ENCODE results near the gene SYNJ2. TPM values are rescaled to one million over a fixed set of nuclear protein-coding genes. Genes with fewer than 3 reads are reported as not detected.

SYNJ2 gene
- total and polyA plus RNA-seq, 9 donors: 3.6 to 18.7 (median 9.8) TPM

DNA sequence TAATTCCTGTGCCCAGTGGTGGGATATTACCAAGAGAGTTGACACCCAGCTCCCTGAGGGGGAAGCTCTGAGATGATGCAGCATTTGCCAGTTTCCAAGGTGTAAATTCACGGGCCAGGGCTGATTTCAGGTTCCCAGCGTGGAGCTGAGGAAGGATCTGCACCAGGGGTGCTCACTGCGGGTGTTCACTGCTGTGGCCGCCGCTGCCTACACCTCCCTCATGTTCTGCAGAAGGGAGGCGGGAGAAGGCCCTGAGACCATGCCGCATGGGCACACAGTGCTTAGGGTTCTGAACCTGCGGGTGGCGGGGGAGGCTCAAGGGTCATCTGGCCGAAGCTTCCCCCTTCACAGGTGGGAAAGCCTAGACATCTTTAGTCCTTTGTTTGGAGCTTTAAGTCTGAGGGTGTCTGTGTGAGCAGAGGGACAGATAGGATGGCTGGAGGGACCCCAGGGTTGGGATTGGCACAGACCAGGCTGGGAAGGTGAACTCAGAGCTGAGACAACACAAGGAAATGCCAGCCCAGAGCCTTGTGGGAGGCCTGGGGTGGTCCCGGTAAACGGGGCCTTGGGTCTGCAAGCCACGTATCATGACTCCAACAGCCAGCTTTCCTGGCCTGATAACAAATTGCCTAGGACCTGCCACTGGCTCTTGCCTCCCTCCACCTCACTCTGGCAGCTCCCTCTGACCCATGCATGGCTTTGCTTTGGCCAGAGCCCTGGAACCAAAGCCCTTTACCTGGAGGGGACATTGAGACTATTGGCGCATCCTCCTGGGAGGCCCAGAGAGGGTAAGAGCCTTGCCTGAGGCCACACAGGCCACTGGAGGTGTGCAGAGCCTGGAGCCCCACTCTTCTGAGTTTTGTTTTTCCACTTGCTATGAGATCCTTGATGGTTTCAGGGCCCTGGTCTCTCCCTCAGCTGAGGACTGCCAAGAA, 40.4 kb downstream of the SYNJ2 start:
- Histone ChIP-seq H3K27me3 (no peaks in the 10 kb centered on the region), H3K9me3 (no peaks in the 10 kb centered on the region), H3K36me3 (no peaks in the 10 kb centered on the region), H3K4me1 (ENCODE audit: insufficient read depth) (peaks cover 11% of the 10 kb centered on the region), H3K27ac (no peak overlapping the region), H3K4me3 (no peak overlapping the region)
- intact Hi-C loops (cut with DNase I): loop anchor here in 1 of 4 donors (1.0 kb wide), 1 partner anchor 59 kb away; no protein-coding TSS in a partner anchor
- TF ChIP-seq, protein P1, sequence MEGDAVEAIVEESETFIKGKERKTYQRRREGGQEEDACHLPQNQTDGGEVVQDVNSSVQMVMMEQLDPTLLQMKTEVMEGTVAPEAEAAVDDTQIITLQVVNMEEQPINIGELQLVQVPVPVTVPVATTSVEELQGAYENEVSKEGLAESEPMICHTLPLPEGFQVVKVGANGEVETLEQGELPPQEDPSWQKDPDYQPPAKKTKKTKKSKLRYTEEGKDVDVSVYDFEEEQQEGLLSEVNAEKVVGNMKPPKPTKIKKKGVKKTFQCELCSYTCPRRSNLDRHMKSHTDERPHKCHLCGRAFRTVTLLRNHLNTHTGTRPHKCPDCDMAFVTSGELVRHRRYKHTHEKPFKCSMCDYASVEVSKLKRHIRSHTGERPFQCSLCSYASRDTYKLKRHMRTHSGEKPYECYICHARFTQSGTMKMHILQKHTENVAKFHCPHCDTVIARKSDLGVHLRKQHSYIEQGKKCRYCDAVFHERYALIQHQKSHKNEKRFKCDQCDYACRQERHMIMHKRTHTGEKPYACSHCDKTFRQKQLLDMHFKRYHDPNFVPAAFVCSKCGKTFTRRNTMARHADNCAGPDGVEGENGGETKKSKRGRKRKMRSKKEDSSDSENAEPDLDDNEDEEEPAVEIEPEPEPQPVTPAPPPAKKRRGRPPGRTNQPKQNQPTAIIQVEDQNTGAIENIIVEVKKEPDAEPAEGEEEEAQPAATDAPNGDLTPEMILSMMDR (IDR thresholded peaks at IDR 0.05): no peak
- TF ChIP-seq EP300 (IDR thresholded peaks at IDR 0.05) (no peak), POLR2A (IDR thresholded peaks at IDR 0.05) (no peak)
- peak in 1 of 5 donors; percentile 19 for DNase-seq
- 91 to 93% (median 92%) methylated on average over 14 of the region's 14 CpGs for WGBS, 3 donors

DNA sequence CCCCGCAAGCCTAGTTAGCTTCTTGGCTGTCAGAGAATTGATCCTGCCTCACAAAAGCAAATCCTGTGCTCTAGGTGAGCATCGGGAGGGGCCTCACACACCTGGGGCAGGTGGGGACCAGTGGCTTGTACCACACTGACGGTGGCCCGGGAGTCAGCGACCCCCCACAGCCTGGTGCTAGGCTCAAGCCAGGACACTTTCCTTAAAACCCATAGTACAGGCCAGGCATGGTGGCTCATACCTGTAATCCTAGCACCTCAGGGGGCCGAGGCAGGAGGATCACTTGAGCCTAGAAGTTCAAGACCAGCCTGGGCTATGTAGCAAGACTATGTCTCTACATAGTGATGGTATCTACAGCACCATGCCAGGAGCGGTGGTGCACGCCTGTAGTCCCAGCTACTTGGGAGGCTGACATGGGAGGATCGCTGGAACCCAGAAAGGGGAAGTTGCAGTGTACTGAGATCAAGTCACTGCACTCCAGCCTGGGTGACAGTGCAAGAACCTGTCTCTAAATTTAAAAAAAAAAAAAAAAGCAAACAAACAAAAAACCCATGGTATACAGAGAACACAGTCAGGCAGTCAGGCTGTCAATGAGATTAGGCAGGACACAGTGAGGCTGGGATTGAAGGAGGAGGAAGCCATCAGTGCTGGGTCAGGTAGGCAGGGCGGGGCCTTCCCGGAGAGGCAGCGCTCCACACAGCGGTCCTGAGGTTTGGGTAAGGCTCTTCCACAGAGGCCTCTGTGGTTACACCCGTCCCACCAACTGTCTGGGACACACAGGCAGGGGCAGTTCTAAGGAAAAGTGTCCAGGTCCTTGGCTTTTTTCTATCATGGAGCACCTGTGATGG, 41.3 kb downstream of the SYNJ2 start:
- TF ChIP-seq, protein P1 (IDR thresholded peaks at IDR 0.05): no peak
- H3K4me1 ChIP-seq (ENCODE audit: insufficient read depth): peaks cover 11% of the 10 kb centered on the region
- intact Hi-C loops (cut with DNase I): loop anchor here in 1 of 4 donors (1.0 kb wide), 1 partner anchor 58 kb away; no protein-coding TSS in a partner anchor

DNA sequence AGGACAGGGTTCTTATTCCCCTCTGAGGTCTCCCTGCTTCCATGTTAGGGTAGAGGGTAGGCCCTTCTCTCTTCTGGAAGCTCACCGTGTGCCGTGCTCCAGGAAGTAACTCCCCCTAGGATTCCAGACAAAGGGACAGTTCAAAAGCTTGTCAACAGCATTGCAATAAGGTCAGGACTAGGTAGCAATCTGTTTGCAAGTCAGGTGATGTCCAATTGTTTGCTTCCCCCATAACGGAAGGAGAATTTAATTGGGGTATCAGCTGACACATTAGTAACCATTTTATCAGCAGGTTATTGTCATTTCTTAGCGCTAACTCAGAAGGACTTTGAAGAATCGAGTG, 41.9 kb downstream of the SYNJ2 start:
- Histone ChIP-seq H3K27ac (no peak overlapping the region), H3K4me3 (no peak overlapping the region), H3K9me3 (no peaks in the 10 kb centered on the region), H3K36me3 (no peaks in the 10 kb centered on the region), H3K4me1 (ENCODE audit: insufficient read depth) (peaks cover 11% of the 10 kb centered on the region), H3K27me3 (no peaks in the 10 kb centered on the region)
- no peak for DNase-seq
- TF ChIP-seq POLR2A (IDR thresholded peaks at IDR 0.05) (no peak), EP300 (IDR thresholded peaks at IDR 0.05) (no peak)
- intact Hi-C loops (cut with DNase I): no loop called here
- 92 to 96% (median 95%) methylated on average over 5 of the region's 5 CpGs for WGBS, 3 donors

More for the DNA sequence above, 41.3 kb downstream of the SYNJ2 start:
- Histone ChIP-seq H3K36me3 (no peaks in the 10 kb centered on the region), H3K9me3 (no peaks in the 10 kb centered on the region), H3K27me3 (no peaks in the 10 kb centered on the region), H3K27ac (no peak overlapping the region), H3K4me3 (no peak overlapping the region)
- no peak for DNase-seq
- WGBS, 3 donors: 93 to 94% (median 93%) methylated on average over 14 of the region's 14 CpGs

DNA sequence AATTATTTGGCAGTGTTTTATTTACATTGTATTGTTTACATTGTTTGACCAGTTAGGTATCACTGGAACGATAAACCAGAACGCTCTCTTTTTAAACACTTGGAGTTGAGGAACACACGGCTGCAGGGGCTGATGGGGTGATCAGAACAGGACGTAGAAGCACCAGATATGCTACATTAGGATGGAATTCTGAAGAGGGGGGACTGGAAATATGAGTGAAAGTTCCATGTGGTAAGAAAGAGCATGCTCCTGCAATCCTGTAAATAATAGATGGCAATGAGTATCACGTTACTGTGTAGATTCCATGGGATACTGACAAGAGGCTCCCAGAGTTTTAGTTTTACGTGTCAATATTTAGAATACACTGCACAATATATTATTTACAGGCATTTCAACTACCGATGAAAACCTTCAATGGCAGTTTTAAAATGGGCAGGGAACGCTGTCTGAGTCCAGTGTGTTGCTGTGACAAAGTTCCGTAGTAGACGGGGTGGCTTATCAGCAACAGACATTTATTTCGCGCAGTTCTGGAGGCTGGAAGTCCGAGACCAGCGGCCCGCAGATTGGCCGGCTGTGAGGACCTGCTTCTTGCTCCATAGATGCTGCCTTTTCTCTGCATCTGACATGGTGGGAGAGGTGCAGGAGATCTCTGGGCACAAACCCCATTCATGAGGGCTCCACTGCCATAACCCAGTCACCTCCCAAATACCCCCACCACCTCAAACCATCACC, 43.1 kb downstream of the SYNJ2 start:
- TF ChIP-seq, protein P1 (IDR thresholded peaks at IDR 0.05): no peak
- no peak for TF ChIP-seq POLR2A (IDR thresholded peaks at IDR 0.05)
- TF ChIP-seq EP300 (IDR thresholded peaks at IDR 0.05): no peak
- H3K27me3 ChIP-seq: no peaks in the 10 kb centered on the region
- no peak overlapping the region for H3K4me3 ChIP-seq
- DNase-seq: no peak
- H3K36me3 ChIP-seq: no peaks in the 10 kb centered on the region
- intact Hi-C loops (cut with DNase I): no loop called here
- no peaks in the 10 kb centered on the region for H3K9me3 ChIP-seq
- H3K27ac ChIP-seq: no peak overlapping the region
- H3K4me1 ChIP-seq (ENCODE audit: insufficient read depth): peaks cover 11% of the 10 kb centered on the region
- WGBS, 3 donors: 75 to 78% (median 78%) methylated on average over 16 of the region's 16 CpGs
